NCI-H187 (cell line): Measurements from ENCODE around the gene DACT1.

ENCODE experiments used
- DNase-seq, 2 experiments: peaks; one replicate each; lab custom pipeline; 2025; lab: John Stamatoyannopoulos, UW

DACT1 gene

DNA sequence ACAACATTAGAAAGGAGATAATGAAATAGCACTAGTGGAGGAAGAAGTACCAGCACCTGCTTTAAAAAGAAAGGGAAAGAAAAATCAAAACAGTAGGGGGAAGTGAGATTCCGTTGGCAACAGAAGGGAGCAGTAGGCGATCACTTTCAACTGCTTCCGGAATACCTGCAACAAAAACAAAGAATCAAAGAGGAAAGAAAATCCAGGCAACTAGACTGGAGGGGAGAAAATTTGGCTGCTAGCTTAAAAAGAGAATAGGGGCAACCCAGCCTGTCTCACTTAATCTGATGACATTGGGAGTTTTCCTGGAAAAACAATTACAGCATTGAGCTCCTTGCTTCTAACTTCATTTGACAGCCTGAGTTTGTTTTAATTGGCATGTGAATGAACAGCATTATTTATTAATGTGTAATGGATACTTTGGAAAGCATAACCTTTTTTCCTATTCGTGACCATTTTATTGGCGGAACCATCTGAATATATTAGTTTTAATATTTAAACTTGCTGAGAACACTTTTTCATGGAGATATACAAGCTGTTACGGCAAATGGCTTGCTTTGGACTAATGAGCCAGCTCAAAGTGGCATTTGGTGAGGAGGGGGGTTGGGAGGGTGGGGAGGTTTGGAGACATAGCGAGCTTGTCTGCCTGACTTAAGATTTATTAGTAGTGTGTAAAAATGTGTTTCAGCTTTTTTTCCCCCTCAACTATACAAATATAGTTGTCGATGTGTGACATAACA, 2.5 kb upstream of the DACT1 start:
- DNase-seq: no peak

GRCh38 chr14:58636129-58636528, 1.6 kb upstream of the DACT1 start:
- DNase-seq: no peak

DNA sequence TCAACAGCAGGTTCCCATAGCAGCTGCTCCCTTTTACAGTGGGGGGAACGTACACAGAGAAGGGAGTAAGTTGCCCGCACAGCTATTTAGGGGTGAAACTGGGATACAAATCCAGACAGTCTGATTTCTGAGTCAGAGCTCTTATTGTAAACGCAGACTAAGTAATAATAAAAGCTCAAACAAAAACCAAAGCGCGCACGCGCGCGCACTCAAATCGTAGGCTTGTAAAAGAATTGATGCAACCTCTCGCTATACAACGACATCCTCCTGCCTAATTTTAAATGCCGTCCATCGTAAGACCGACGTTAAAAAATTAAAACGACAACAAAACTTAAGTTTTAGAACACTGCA, 747 bp upstream of the DACT1 start:
- DNase-seq: no peak

- no peak for DNase-seq
Measured at GRCh38 chr14:58638231-58639197, 752 bp downstream of the DACT1 start.

DNA sequence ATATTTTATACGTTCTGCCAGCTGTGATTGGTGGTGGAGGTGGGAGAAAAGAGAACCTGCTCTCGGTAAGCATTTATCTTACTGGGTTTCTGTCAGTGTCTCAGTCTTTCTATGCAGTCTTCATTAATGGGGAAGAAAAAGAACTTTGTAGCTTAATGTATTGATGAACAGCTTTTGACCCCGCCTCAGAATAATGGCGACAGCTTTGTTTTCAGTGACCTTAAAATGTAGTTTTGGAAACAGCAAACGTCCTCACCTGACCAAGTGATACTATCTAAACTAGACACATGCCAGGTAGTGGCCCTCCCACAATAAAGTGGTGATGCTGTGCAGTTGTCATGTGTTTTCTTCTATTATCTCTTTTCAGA, 1.4 kb downstream of the DACT1 start:
- no peak for DNase-seq

GRCh38 chr14:58639842-58640484, 2.2 kb downstream of the DACT1 start:
- peak; percentile 66 to 74 for DNase-seq

DNA sequence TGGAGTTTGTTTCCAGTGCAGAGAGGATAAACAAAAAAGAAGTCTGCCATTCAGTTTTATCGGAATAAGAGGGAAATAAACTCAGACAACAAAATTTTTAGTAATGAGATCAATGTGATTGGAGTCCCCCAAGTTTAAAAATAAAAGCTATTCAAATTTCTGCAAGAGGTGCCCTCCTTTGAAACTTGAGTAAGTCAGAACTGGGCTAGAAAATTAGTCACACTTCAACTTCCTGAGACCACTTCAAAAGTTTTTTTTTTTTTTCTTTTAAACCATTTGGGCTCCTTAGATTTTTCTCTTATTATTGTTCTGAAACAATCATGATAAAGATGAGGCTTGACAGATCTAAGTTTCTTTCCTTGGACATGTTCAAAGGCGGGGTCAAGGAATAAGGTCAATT, 3.2 kb downstream of the DACT1 start:
- DNase-seq: no peak

DNA sequence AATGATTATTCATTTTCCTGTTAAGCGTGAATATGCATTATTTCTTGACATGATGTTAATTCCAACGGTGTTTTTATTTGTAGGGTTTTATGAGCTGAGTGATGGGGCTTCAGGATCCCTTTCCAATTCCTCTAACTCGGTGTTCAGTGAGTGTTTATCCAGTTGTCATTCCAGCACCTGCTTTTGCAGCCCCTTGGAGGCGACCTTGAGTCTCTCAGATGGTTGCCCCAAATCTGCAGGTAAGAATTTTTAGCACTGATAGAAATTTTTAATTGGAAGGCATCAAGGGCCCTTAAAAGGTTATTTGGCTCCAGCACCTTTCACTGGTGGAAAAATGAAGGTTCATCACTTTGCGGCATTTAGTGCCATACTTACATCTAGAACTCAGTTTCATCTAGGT, 3.7 kb downstream of the DACT1 start:
- DNase-seq: no peak

GRCh38 chr14:58643366-58643765, 5.6 kb downstream of the DACT1 start:
- DNase-seq: no peak

DNA sequence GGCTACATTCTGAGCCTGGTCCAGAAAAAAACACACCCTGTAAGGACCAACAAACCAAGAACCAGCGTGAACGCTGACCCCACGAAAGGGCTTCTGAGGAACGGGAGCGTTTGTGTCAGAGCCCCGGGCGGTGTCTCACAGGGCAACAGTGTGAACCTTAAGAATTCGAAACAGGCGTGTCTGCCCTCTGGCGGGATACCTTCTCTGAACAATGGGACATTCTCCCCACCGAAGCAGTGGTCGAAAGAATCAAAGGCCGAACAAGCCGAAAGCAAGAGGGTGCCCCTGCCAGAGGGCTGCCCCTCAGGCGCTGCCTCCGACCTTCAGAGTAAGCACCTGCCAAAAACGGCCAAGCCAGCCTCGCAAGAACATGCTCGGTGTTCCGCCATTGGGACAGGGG, 7.9 kb downstream of the DACT1 start:
- no peak for DNase-seq

DNA sequence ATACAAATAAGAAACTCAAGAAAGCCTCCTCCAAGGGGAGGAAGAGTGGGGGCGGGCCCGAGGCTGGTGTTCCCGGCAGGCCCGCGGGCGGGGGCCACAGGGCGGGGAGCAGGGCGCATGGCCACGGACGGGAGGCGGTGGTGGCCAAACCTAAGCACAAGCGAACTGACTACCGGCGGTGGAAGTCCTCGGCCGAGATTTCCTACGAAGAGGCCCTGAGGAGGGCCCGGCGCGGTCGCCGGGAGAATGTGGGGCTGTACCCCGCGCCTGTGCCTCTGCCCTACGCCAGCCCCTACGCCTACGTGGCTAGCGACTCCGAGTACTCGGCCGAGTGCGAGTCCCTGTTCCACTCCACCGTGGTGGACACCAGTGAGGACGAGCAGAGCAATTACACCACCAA, 8.7 kb downstream of the DACT1 start:
- no peak for DNase-seq

GRCh38 chr14:58647777-58648176, 10.0 kb downstream of the DACT1 start:
- no peak for DNase-seq

DNA sequence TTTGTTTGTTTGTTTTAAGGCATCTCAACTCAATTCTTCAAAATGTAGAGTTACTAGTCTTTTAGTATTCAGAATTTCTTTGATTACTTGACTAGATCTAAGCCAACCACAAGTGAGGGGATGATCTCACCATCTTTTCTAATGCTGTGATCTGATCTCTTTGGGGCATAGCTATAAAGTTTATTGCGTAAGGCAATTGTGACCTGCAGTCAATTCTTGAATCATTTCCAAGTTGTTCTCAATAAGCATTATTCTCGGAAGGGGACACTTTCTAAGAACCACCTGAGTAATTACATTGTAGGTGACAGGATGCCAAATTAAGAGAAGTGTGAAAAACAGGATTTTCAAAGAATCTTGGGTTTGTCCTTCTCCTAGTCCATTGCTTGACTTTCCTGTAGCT, 13.1 kb downstream of the DACT1 start:
- DNase-seq: no peak

- no peak for DNase-seq
Measured at GRCh38 chr14:58656671-58657411, 19.1 kb downstream of the DACT1 start.

DNA sequence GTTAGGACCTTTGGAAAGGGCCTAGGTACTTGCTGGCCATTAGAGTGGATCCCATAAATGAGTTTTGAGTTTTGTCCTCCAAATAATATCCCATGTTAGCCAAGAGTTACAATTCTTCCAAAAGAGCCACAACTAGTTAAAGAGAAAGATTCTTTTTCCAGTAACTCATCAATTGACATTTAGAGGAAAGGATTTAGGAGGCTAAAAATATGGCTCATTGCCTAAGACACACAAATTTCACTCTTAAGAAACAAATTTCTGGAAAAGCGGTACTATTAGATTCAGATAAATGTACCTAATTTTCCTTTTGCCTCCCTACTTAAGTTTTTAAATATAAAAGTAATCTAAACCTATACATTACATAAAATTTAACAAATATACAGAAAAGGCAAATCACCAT, 21.3 kb downstream of the DACT1 start:
- DNase-seq: no peak

- DNase-seq: no peak
Measured at GRCh38 chr14:58659846-58660245, 22.1 kb downstream of the DACT1 start.

DNA sequence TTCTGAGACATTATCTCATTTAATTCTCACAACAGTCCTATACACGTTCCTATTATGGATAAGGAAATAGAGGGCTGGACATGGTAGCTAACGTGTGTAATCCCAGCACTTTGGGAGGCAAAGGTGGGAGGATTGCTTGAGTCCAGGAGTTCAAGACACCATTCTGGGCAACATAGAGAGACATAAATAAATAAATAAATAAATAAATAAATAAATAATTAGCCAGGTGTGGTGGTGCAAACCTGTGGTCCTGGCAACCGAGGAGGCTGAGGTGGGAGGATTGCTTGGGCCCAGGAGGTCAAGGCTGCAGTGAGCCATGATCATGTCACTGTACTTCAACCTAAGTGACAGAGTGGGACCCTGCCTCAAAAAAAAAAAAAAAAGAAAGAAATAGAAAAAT, 22.6 kb downstream of the DACT1 start:
- DNase-seq: no peak

DNA sequence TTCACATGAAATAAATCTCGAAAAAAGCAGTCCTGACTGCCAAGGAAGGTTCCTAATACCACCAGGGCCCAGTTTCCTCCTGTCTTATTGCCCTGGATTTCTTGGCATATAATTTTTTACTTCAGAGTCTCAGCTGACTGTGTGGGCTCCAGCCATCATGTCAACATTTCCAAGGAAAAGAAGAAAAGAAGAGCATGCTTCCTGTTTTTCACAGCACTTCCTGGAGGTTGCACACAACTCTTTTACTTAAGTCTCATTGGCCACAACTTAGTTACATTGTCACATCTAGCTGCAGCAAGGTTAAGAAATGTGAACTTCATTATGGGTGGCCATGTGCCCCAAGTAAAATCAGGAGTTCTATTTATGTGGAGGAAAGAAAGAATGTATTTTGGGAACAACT, 24.3 kb downstream of the DACT1 start:
- no peak for DNase-seq

DNA sequence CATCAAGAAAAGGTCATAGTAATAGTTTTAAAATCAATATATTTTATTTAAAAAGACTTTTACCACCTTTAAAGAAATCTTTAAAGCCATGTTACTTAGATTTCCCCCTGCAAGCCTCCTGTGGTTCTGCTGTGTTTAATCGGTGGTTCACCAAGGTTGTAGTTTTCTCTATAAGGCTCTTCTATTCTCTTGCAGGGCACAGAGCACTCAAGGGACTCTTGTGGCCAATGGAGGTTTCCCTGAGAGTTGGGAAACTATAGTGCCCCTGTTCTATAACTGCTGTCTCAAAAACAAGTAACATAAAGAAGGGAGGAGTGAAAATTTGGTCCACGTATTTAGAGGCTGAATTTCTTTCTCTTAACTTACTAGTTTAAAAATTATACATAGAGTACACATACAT, 25.0 kb downstream of the DACT1 start:
- DNase-seq: no peak

DNA sequence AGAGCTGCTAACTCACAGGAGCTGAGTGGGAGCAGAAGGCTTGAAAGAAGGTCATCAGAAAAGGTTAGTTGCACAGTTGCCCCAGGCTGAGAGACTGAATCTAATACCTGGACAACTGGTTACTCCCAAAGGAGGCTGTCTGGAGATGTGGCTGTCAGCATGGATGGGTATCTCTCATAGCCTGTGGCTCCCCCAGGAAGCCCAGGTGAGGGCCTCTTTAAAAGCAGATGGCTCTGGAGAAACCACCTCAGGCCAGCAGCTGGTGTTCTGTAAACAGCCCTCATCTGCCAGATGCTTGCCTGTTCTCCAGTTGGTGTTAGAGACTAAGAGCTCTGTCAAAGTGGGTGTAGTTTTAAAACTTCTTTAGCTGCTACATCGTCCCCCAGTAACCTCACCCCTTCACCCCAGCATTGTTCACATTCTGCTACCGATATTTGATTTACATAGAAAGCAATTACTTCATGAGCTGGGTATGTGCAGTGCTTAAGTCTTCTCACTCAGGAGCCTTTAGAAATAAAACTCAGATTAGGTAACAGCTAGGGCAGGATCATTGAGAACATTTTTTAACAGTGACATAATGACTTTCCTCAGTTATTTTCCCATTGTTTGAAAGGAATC, 25.8 kb downstream of the DACT1 start:
- DNase-seq: peak; percentile 78

DNA sequence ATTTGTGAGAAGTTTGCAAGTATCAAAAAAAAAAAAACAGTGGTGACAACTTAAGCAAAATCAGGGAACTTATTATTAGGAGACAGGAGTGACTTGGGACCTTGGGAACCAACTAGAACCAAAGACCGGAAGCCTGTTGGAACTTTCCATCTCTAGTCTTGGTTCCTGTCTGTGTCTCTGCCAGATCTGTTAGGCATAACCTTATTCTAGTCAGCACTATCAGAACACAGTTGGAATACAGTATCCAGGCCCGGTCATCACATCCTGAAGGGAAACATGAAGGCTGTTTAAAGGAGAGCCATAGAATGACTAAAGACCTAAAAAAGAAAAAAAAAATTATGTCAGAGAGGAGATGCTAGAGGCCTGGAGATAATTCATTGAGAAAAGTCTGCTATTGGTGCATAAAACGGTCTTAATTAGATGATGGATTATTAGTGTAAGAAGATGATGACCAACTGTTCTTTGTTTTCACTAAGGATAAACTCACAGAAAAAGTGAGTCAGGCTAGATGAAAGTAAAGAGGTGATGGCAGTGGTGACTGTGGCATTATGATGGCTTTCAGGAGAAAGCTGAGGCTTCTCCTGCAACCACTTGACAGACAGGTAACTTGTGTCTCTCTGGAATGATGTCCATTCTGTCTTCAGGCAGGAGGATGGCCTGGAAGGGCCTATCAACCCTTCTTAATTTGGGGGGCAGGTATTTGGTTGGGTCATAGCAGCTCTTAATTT, 28.2 kb downstream of the DACT1 start:
- no peak for DNase-seq
